NCI-H748 (cell line): ENCODE results near the gene ZNF664.
"Not testable (repeated sequence)": the region's sequence is repeated elsewhere in the genome, so short reads cannot be mapped to it uniquely, and the experiment has no call there.

ENCODE experiments used
- DNase-seq: peaks from one replicate; lab custom pipeline; 2025; ENCODE audit not compliant: unreplicated experiment; lab: John Stamatoyannopoulos, UW

The ZNF664 gene

DNA sequence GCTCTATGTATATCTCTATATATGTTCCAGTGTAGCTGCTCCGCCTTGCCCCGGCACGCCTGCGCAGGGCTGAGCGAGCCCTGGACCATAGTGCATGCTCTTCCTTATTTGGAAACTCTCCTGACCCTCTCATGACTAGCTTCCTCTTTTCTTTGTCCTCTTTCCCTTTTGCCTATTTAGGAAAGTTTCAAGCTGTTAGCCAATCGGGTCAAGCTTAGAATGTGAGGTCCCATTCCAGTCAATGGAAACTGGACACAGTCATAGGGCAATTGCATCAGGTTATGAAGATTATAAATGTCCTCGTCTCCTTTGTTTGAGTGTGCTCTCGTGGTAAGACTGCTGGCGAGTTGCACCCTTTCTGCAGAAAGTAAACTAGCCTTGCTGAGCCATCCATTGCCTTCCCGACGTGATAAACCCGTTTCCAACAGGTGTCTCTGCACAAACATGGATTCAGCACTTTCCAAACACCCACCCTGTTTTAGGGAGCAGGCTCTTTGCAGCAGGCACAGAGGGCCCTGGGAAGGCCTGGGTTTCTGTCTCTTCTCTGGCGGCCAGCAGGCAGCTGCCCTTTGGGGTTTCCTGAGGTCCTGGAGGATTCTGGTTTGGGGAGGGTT, 31.3 kb upstream of the ZNF664 start:
- DNase-seq = no peak

DNA sequence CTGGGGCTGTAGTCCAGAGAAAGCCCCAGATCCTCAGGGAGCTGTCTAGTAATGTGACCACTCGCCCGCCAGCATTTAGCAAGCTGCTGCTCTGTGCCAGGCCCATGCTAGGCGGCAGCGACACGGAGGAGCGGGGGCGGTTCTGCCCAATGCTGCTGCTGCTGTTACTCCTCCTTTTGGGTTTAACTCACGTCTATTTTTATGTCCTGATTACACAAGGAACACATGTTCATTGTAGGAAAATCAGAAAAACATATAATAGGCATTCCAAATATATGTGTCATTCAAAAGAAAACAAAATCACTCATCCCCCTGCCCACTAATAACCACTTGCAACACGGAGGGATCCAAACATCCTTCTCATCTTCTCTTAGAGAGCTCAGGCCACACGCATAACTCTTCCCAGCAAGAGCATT, 30.8 kb upstream of the ZNF664 start:
- no peak for DNase-seq

DNA sequence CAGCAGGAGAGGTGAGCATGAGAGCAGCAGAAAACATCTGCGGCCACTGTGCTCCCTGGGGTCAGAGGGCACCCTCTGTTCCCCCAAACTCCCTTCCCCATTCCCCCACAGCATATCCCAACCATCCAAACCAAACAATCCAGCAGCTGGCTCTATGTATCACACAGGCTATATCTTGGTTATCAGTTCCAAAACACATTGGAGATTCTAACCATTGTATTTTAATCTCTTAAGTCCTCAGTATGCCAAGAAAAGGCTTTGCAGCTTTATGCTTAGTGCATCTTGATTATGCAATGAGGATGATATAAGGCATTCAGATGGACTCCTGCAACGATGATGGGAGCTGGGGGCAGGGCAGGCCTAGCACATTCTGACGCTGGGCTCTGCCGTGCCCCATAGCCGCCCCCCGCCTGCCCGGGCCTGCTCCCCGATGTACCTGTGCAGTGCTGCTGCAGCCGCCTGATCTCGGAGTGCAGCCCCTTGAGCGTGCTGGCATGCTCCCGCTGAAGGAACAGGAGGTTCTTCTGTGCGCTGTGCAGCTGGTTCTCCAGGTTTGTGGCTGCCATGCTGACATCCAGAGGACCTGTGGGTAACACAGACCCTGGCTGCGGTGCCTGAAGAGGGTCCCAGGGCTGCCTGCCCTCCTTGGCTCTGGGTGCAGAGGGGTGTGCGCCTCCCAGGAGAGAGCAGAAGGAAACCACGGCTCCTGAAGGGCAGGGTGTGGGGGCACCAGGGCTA, 29.9 kb upstream of the ZNF664 start:
- DNase-seq = no peak

DNA sequence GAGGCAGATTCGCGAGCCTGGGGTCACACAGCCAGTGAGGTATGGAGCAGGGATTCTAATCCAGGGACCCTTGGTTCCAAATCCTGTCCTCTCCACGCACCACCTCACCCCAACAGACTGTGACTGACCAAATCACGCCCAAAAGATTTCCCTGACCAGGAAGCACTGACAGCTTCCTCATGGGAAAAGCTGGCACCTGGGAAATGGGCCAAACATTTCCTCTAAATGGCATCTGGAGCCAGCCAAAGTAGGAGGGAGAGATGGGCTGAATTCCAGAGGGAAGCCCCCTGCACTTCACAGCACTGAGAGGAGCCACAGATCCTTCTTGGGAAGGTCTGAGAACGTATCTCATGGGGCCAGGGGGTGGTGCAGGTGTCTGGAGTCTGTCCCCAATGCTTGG, 29.2 kb upstream of the ZNF664 start:
- no peak for DNase-seq

DNA sequence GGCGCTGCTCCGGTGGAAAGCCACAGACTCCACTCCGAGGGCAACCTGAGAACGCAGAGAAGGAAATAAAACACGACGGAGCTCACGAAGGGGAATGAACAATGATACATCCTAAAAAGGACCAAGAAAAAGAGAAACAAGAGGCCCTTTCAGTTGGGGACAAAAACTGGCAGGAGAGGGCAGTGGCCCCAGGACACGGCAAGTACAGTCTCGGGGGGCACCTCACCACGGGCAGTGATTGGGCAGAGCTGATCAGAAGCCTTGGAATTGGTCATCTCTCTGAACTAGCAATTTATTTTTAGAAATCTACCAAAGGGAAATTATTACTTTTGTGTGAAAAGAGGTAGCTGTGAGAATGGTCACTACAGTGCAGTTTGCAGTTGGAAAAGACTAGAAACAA, 28.3 kb upstream of the ZNF664 start:
- DNase-seq = no peak

DNA sequence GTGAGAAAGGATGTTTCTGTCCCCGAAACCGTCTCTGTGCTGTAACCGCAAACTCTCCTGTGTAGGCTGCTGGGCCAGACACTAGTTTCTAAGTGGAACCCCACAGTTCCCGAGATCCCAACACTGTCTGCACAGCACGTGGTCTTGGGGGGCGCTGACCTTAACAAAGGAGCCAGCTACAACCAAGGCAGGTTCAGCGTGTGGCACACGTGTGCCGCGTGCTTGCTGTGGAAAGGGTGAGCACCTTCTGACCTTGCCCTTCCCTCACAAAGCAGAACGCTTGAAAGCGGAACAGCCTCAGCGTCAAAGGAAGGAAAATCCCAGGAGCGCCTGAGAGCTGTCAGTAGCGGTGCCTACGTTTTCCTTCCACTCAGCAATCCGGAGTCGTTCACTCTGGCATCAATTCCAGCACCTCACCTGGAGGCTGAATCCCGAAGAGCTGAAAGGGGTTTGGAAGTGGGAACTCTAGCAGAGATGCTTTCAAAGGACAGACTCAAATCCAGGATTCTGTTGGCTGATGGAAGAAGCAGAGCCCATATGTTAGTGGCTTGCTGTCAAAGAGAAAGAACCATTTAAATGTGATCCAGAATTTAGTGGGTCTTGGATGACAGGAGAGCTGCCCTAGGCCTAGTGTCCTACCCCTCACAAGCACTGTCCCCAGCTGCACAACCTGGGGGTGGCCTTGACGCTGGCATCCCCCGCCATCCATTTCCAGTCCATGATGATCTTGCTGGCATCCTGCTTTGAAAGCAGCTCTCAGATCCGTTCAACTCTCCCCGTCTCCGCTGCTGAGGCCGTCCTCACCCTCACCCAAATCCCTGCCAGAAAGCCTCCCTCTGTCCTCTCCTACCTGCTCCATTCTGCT, 27.5 kb upstream of the ZNF664 start:
- DNase-seq = no peak

DNA sequence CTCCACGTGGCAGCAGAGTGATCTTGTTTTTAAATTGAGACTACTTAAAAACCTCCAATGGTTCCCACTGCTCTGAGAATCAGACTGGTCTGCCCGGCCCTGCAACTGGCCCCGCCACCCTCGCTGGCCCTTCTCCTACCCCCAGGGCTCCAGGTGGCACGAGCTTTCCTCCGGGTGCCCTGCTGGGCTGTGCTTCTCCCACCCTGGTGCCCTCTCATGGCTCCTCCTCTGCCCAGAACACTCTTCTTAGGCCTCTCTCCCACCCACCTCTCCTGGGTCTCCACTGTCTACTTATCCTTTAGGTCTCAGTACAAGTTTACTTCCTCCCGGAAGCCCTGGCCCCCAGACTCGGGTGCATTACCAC, 26.9 kb upstream of the ZNF664 start:
- no peak for DNase-seq

DNA sequence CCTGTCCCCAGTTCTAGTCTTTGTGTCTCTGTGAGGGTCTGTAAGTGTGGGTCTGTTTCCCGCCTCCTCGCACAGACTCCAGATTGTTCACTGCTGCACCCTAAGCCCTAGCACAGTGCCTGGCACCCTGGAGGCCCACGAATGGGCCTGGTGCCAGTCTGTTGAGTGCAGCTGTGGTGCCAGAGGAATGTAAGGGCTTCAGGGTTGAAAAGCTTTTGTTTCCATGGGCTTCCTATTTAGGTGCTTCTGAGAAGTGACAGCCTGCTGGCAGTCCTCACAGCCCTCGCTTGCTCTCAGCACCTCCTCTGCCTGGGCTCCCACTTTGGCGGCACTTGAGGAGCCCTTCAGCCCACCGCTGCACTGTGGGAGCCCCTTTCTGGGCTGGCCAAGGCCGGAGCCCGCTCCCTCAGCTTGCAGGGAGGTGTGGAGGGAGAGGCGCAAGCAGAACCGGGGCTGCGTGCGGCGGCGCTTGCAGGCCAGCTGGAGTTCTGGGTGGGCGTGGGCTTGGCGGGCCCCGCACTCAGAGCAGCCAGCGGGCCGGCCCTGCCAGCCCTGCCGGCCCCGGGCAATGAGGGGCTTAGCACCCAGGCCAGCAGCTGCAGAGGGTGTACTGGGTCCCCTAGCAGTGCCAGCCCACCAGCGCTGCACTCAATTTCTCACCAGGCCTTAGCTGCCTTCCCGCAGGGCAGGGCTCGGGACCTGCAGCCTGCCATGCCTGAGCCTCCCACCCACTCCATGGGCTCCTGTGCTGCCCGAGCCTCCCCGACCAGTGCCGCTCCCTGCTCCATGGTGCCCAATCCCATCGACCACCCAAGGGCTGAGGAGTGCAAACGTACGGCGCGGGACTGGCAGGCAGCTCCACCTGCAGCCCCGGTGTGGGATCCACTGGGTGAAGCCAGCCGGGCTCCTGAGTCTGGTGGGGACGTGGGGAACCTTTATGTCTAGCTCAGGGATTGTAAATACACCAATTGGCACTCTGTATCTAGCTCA, 26.2 kb upstream of the ZNF664 start:
- DNase-seq = not testable (repeated sequence)

DNA sequence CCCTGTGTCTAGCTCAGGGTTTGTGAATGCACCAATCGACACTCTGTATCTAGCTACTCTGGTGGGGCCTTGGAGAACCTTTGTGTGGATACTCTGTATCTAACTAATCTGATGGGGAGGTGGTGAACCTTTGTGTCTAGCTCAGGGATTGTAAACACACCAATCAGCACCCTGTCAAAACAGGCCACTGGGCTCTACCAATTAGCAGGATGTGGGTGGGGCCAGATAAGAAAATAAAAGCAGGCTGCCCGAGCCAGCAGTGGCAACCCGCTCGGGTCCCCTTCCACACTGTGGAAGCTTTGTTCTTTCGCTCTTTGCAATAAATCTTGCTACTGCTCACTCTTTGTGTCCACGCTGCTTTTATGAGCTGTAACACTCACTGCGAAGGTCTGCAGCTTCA, 25.5 kb upstream of the ZNF664 start:
- DNase-seq = not testable (repeated sequence)

DNA sequence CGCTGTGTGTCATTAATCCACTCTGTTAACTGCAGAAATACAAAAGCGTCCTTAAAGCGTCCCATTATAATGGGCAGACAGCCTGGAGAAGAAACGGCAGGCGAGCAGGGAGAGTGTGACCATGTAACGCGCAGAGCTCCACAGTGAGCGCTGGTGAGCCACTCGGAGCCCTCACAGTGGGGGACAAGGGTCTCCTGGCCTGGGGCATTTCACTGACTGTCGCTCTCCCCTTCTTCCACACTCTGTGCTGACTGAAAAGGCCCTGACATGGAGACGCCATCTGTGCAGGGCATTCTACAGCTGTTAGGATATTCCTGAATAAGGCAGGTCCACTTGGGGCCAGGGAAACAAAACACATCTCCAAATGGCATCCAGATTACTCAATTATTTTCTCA, 24.6 kb upstream of the ZNF664 start:
- no peak for DNase-seq

DNA sequence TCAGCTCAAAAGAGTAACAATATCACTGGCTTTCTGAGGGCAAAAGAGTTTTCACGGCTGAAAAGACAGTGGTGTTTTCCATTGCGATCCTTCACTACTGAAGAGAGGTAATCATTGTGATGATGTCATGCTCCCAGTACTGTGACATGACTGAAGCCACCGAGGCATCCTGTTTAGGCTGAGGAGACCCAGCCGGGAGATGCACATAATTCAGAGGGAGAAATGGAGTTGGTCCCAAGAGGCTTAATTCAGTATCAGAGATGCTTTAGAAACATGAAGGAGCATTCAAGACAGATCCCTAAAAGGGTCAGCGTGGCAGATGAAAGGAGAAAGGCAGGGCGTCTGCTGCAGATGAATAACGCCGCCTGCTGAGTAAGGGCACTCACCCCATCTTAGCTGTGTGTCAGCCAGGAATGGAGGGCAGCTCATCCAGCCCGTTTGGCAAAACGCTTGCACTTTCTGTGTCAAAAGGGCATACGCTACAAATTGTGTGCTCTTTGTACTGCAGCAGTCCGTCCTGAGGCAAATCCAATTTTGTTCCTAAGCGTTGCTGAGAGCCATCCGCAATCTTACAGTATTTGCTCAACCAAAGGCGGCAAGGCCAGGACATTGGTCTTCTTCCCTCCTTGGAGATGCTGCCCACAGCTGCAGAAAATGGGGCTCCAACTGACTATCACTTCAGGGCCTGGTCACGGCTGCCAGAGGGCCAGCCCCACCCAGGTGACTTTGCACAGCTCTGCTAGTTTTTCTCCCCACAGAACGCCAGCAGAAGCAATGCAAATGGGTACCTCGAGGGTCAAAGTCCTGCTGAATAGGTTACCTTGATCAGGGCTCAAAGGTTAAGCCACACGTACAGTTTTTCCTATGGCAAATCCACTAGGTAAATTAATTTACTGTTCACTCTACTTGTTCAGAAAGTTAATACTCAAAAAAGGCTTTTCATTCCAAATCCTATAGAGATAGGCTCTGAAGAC, 23.9 kb upstream of the ZNF664 start:
- DNase-seq = no peak

DNA sequence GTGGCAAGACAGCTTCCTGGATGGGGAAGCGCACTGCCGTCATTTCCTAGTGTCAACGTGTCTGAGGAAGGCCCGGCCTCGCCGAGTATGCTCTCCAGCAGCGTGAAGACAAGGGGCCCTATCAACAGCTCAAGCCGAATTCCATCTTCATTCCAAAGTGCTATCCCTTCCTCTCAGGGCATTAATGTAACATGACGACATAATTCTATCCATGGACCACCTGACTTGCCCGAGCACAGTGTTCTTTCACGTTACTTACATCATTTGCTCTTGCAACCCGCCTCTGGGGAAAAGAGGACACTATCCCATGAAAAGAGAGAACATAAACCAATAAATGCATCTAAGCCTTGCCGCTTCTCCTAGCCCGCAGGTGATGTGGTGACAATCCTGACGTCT, 23.2 kb upstream of the ZNF664 start:
- no peak for DNase-seq

DNA sequence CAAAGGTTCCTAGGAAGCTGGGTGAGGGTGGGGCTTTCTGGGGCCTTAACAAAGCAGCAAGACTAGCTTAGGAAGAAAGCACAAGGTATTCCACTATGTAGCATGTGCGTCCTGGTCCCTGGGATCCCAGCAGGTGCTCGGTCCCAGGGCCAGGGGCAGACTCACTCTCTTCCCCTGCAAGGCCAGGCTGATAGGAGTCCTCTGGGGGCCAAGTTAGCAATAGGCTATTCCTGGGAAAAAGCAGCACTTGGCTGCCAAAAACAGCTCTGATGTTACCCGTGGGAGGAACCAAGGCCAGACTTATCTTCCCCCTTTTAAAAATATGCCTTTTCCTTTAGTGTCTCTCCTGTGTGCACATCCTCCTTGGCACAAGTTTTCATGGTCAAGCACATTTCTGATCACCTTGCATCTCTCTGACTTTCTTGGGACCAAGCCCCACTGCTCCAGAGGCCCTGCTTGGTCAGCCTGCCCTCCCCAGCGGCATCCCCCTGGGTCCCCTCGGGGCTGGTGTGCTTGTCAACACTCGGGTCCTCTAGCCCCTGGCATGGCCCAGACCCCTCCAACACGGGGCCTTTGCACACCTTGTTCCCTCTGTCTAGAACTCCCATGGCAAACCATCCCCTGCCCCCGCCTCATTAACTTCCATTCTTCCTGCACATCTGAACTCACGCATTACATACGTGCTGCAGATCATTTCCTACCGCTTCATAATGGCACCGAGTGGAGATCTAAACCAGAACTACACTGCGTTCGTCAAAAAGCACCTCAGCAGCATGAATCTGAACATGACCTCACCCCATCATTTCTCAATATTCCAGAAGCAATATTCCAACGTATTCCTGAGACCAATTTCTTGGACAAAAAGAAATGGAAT, 22.3 kb upstream of the ZNF664 start:
- no peak for DNase-seq

DNA sequence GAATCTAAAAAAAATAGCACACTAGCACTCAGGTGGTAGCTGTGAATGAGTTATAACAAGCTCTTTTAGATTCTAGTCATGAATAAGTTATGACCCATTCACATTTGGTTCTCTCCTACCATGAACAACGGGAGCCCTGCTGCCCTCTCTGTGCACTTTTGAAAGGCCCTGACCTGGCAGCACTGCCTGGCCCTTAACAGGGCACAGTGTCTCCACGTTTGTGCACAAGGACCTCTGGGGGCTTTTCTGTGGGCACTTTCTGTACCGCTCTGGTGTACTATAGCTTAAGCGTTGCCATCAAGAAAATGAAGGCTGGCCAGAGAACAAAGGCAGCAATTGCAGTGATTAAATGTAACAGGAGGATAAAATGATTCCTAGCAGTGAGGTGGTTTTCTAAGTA, 21.5 kb upstream of the ZNF664 start:
- DNase-seq = no peak

DNA sequence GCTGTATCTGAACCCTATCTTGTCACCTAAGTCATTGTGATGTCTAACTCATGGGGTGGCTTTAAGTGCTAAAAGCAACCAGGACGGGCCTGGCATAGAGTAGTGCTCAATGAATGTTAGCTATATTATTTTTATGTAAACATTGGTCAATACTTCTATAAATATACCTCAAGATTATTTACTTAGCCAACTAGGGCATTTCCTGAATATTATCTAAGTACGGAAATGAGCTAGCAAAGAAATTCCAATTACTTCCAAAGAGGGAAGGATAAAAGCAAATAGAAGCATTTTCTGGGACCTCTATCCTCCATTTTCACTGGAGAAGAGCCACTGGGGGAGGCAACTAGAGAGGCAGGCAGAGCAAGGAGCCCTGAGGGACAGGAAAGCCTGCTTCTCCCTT, 21.0 kb upstream of the ZNF664 start:
- no peak for DNase-seq

DNA sequence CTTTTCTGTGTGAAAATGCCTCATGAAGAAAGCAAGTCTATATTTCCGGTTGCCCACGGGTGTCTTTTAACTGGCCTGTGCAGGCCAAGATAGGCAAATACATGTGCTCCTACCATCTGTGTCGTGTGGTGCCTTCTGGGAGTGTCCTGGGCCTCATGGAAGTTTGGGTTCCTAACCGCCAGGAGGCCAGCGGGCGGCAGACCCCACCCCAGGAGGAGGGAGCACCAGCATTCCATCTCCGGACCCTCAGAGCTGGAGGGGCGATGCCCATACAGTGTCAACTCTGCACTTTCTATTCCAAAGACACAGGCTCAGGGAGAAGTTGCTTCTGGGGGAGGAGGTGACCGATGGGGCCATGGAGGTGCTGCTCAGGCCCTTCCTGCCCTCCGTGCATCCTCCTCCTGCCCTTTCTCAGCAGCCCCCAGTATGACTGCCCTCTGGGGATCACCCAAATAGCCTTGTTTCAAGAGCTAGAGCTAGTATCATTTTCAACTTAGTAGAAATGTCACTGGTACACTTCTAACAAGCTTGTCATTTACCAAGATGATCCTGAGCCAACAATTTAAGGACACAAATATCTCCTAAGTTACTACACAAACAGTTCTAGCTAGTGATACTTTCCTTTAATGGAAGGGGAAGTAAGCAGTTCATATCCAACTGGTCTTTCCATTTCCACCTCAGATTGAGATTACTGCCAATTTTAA, 18.2 kb upstream of the ZNF664 start:
- no peak for DNase-seq

DNA sequence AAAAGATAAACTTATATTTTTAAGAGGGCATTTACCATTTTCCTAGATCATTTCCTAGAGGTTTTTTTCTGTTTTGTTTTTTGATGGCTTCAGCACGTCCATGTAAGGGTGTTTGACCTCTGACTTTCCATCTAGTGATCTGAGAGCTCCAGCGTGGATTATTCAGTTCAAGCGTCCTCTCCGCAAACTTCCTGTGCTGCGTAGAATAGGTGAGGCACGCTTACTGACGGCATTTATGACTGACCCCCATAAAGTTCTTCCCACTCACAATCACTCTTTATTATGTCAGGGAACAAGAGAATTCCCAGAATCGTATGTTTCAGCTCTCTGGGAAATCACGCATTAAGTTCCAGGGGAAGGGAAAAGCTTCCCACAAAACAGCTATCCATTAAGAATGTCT, 16.8 kb upstream of the ZNF664 start:
- DNase-seq = no peak

DNA sequence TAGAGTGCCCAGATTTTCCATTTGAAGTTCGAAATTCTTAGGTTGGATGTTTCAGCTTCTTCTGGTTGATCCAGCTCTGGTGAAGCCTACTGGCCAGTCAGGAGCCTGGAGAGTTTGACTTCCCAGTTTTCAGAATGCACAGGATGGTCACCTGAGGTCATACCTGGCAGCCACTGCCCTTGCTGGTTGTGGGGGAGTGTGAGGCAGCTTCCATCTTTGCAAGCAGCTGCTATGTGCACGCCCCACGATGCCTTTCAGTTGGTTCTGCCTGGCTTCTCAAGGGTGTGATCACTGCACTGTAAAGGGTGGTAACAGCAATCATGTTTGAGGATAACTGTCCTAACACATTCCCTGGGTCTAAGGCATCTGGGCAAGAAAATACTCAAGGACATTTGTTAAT, 15.8 kb upstream of the ZNF664 start:
- DNase-seq = no peak
